Loucy (cell line): ENCODE measurements around the gene BMPER.

Experiments used
- H2AFZ ChIP-seq: fragments of 200-600 bp; sonication (generic); 2 replicates; pipeline ENCODE4 v1.6.0; 2016; ENCODE audit warnings: antibody characterized with exemption, mild to moderate bottlenecking, low read length, moderate library complexity
- H3F3A ChIP-seq: fragments of 200-600 bp; 2 replicates; pipeline ENCODE4 v1.6.0; 2016; ENCODE audit warnings: antibody characterized with exemption, low read depth, mild to moderate bottlenecking
- H3K27me3 ChIP-seq: fragments of 200-600 bp; sonication (generic); 2 replicates; pipeline ENCODE4 v1.6.1; 2014; ENCODE audit warnings: low read length, mild to moderate bottlenecking; ENCODE audit not compliant: insufficient read depth, poor library complexity, severe bottlenecking
- H3K36me3 ChIP-seq: fragments of 200-600 bp; sonication (generic); 2 replicates; pipeline ENCODE4 v1.6.1; 2016; ENCODE audit warnings: low read length; ENCODE audit not compliant: insufficient read depth
- H3K4me1 ChIP-seq: fragments of 200-600 bp; sonication (generic); 2 replicates; pipeline ENCODE4 v1.5.1; 2014; ENCODE audit warnings: low read length, mild to moderate bottlenecking; ENCODE audit not compliant: insufficient read depth, poor library complexity, severe bottlenecking
- H3K4me2 ChIP-seq: fragments of 200-600 bp; sonication (generic); 2 replicates; pipeline ENCODE4 v1.6.0; 2014; ENCODE audit warnings: antibody characterized with exemption, low read length, low read depth, mild to moderate bottlenecking; ENCODE audit not compliant: poor library complexity, severe bottlenecking
- H3K4me3 ChIP-seq: fragments of 200-600 bp; sonication (generic); 2 replicates; pipeline ENCODE4 v1.5.1; 2014; ENCODE audit warnings: low read length, mild to moderate bottlenecking, mixed read lengths; ENCODE audit not compliant: poor library complexity, severe bottlenecking
- H3K79me2 ChIP-seq: fragments of 200-600 bp; sonication (generic); 2 replicates; pipeline ENCODE4 v1.6.1; 2014; ENCODE audit warnings: low read length; ENCODE audit not compliant: insufficient read depth
- H3K9ac ChIP-seq: fragments of 200-600 bp; sonication (generic); 2 replicates; pipeline ENCODE4 v1.6.0; 2014; ENCODE audit warnings: mild to moderate bottlenecking, low read depth, low read length, moderate library complexity; ENCODE audit not compliant: poor library complexity, severe bottlenecking
- H3K9me2 ChIP-seq: fragments of 200-600 bp; sonication (generic); replicated peaks from 2 replicates; pipeline ENCODE4 v1.6.1; 2016; ENCODE audit warnings: low read depth, low read length, mixed read lengths
- H3K9me3 ChIP-seq: fragments of 200-600 bp; sonication (generic); 2 replicates; pipeline ENCODE4 v1.6.1; 2014; ENCODE audit warnings: mild to moderate bottlenecking, antibody characterized with exemption, low read length, low read depth; ENCODE audit not compliant: insufficient read depth
- H4K20me1 ChIP-seq: fragments of 200-600 bp; sonication (generic); 2 replicates; pipeline ENCODE4 v1.6.0; 2014; ENCODE audit warnings: antibody characterized with exemption, low read length, mild to moderate bottlenecking; ENCODE audit not compliant: insufficient read depth, poor library complexity, severe bottlenecking
- EZH2phosphoT487 ChIP-seq: fragments of 200-600 bp; IDR thresholded peaks from 2 replicates; pipeline ENCODE4 v1.6.1; 2018; ENCODE audit warnings: antibody characterized with exemption, mild to moderate bottlenecking, moderate library complexity, borderline replicate concordance
- TF ChIP-seq, protein P1 (sequence below): fragments of 200-600 bp; sonication (generic); conservative IDR thresholded peaks from 2 replicates; pipeline ENCODE4 v1.5.1; 2014; ENCODE audit warnings: mild to moderate bottlenecking, antibody characterized with exemption, low read length

The BMPER gene

DNA sequence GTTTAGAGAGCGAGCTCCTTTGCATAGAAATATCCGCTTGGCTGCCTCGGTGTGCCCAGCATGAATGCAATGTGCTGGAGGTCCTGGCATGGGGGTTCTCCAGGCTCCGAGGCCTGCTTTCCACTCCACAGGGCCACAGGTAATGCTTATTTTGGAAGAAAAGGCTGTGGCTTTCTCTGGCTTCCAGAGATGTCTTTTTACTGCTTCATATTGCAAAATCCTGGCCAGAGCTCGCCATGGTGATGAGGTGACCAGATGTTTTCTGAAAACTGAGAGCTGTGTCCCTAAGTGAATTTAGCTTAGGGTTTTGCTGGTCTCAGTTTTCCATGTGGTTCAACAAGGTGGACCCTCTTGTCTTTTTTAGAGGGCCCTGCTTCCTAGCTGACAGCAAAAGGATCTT is 65.2 kb downstream of the BMPER start:
- no peaks in the 10 kb centered on the region for H3K4me1 ChIP-seq
- no peaks in the 10 kb centered on the region for H3K79me2 ChIP-seq
- H3K27me3 ChIP-seq = no peaks in the 10 kb centered on the region
- H3K4me3 ChIP-seq = no peak overlapping the region
- no peaks in the 10 kb centered on the region for H3K9me2 ChIP-seq
- H4K20me1 ChIP-seq = no peaks in the 10 kb centered on the region
- TF ChIP-seq EZH2phosphoT487 = no peak
- TF ChIP-seq, protein P1, sequence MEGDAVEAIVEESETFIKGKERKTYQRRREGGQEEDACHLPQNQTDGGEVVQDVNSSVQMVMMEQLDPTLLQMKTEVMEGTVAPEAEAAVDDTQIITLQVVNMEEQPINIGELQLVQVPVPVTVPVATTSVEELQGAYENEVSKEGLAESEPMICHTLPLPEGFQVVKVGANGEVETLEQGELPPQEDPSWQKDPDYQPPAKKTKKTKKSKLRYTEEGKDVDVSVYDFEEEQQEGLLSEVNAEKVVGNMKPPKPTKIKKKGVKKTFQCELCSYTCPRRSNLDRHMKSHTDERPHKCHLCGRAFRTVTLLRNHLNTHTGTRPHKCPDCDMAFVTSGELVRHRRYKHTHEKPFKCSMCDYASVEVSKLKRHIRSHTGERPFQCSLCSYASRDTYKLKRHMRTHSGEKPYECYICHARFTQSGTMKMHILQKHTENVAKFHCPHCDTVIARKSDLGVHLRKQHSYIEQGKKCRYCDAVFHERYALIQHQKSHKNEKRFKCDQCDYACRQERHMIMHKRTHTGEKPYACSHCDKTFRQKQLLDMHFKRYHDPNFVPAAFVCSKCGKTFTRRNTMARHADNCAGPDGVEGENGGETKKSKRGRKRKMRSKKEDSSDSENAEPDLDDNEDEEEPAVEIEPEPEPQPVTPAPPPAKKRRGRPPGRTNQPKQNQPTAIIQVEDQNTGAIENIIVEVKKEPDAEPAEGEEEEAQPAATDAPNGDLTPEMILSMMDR = no peak
- no peaks in the 10 kb centered on the region for H3F3A ChIP-seq
- no peak overlapping the region for H2AFZ ChIP-seq
- H3K4me2 ChIP-seq = no peak overlapping the region
- H3K36me3 ChIP-seq = no peaks in the 10 kb centered on the region
- no peaks in the 10 kb centered on the region for H3K9me3 ChIP-seq
- no peak overlapping the region for H3K9ac ChIP-seq

DNA sequence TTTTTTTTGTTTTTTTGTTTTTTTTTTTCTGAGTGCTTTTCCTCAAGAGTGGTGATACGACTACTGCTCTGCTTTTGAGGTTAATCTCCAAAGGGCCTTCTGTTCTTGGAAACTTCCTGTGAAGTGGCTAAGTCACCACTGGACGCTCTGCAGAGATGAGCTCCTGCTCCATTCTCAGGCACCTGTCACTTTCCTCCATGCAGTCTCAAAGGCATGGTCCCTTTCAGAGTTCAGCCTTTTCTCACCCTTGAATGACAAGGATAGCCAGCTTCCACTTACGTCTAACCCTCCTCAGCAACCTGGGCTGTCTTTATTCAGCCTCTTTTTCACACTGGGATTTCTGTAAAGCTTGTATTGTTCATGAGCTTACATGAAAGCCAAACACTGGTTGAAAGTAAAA is 65.8 kb downstream of the BMPER start:
- no peaks in the 10 kb centered on the region for H3K9me2 ChIP-seq
- no peaks in the 10 kb centered on the region for H3K79me2 ChIP-seq
- H3K27me3 ChIP-seq = no peaks in the 10 kb centered on the region
- H2AFZ ChIP-seq = no peak overlapping the region
- no peaks in the 10 kb centered on the region for H3K9me3 ChIP-seq
- no peak overlapping the region for H3K4me3 ChIP-seq
- no peak overlapping the region for H3K9ac ChIP-seq
- no peak for TF ChIP-seq EZH2phosphoT487
- TF ChIP-seq, protein P1 = no peak
- H3F3A ChIP-seq = no peaks in the 10 kb centered on the region
- no peaks in the 10 kb centered on the region for H3K36me3 ChIP-seq
- no peaks in the 10 kb centered on the region for H3K4me1 ChIP-seq
- no peaks in the 10 kb centered on the region for H4K20me1 ChIP-seq
- no peak overlapping the region for H3K4me2 ChIP-seq

DNA sequence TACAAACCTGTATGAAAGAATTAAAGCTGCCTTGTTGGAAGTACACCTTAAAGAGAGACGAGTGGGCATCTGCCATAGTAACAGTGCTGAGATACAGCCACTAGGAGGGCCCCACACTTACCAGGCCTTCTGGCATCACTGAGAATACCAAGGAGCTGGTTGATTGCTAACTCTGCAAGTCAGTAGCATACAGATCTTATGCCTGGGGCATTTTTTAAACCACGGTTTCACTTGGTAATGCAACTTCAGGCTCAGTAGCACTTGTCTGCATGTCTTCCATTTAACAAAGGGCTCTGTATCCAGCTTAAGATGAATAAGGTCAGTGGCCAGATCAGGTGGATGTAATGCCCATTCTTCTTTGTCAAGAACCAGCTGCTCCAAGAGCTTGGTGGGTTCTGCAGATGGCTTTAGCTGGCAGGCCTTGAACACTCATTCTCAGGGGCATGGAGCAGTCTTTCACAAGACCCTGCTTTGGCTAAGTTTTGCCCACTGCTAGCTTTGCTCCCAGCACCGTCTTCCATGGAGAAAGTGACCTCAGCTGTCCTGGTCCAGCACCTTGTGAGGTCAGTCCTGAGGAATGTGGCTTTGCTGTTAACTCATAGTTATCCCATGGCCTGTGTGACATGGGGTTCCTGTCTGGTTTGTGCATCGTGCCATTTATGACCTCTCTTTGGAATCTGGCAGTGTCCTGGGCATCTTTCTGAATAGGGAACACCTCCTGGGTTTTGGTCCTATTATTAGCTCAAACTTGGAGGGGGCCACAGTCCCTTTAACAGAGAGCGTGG is 68.1 kb downstream of the BMPER start:
- Histone ChIP-seq H2AFZ (no peak overlapping the region), H3K9me2 (no peaks in the 10 kb centered on the region), H3F3A (no peaks in the 10 kb centered on the region), H3K9ac (no peak overlapping the region), H3K79me2 (no peaks in the 10 kb centered on the region), H3K4me3 (no peak overlapping the region), H3K9me3 (no peaks in the 10 kb centered on the region), H3K36me3 (no peaks in the 10 kb centered on the region), H3K27me3 (no peaks in the 10 kb centered on the region), H4K20me1 (no peaks in the 10 kb centered on the region), H3K4me2 (no peak overlapping the region), H3K4me1 (no peaks in the 10 kb centered on the region)
- TF ChIP-seq, protein P1 = no peak
- no peak for TF ChIP-seq EZH2phosphoT487
